H1 (cell line): Measurements from ENCODE around the gene SPATA31E1.
"Not testable (repeated sequence)": the region's sequence is repeated elsewhere in the genome, so short reads cannot be mapped to it uniquely, and the experiment has no call there.

ENCODE experiments used
- CTCF ChIP-seq, 3 experiments: IDR thresholded peaks; 1 replicate in 2 of 3; 2 replicates in 1 of 3; pipeline versions ENCODE4 v1.5.1 to v1.6.1; 2011; ENCODE audit warnings: low read length in 3 of 3, mild to moderate bottlenecking in 3 of 3, inconsistent platforms in 2 of 3, low read depth in 1 of 3, moderate library complexity in 1 of 3; ENCODE audit not compliant: insufficient read depth in 1 of 3; ENCODE audit errors: control extremely low read depth in 1 of 3
- EGR1 ChIP-seq: IDR thresholded peaks from 2 replicates; pipeline ENCODE4 v1.6.1; 2011; ENCODE audit warnings: low read depth, low read length, borderline replicate concordance
- POLR2A ChIP-seq, 2 experiments: IDR thresholded peaks; 1 replicate in 1 of 2; 2 replicates in 1 of 2; pipeline ENCODE4 v1.6.1; 2011; ENCODE audit warnings: low read depth in 2 of 2, low read length in 2 of 2, mild to moderate bottlenecking in 2 of 2; ENCODE audit errors: control extremely low read depth in 1 of 2
- TBP ChIP-seq: IDR thresholded peaks from 2 replicates; pipeline ENCODE4 v1.6.1; 2011; ENCODE audit warnings: low read depth, low read length, improper control_type of control experiment
- TF ChIP-seq, protein P1 (sequence below): IDR thresholded peaks from 2 replicates; pipeline ENCODE4 v1.6.1; 2011; ENCODE audit warnings: low read length, improper control_type of control experiment

- not testable (repeated sequence) for TF ChIP-seq EGR1; CTCF (IDR thresholded peaks at IDR 0.05; ENCODE audit: control extremely low read depth in 1 of 3, insufficient read depth in 1 of 3, low read depth in 1 of 3, low read length in 3 of 3); POLR2A (IDR thresholded peaks at IDR 0.05; ENCODE audit: control extremely low read depth in 1 of 2, low read depth in 2 of 2, low read length in 2 of 2); TBP
- TF ChIP-seq, protein P1, sequence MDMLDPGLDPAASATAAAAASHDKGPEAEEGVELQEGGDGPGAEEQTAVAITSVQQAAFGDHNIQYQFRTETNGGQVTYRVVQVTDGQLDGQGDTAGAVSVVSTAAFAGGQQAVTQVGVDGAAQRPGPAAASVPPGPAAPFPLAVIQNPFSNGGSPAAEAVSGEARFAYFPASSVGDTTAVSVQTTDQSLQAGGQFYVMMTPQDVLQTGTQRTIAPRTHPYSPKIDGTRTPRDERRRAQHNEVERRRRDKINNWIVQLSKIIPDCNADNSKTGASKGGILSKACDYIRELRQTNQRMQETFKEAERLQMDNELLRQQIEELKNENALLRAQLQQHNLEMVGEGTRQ, result not testable (repeated sequence)
Observed at GRCh38 chr9:87937352-87937751, 54.7 kb downstream of the SPATA31E1 start.
